HCT116 (cell line): ENCODE measurements around the gene SLC13A3.

ENCODE experiments used
- CTCF ChIP-seq, 3 experiments: fragments of 200-600 bp in 1 of 3; sonication (generic) in 1 of 3; IDR thresholded peaks in 2 of 3; conservative IDR thresholded peaks in 1 of 3; 2 replicates each; pipeline ENCODE4 v1.5.1; 2012 to 2017; ENCODE audit warnings: low read depth in 2 of 3, low read length in 2 of 3, antibody characterized with exemption in 1 of 3, borderline replicate concordance in 1 of 3, control low read depth in 1 of 3, mild to moderate bottlenecking in 1 of 3, mixed read lengths in 1 of 3, mixed run types in 1 of 3, moderate library complexity in 1 of 3; ENCODE audit not compliant: insufficient read depth in 1 of 3
- EZH2 ChIP-seq: fragments of 200-600 bp; sonication (generic); IDR thresholded peaks from 2 replicates; pipeline ENCODE4 v1.6.1; 2017; ENCODE audit warnings: antibody characterized with exemption, mixed run types
- POLR2A ChIP-seq: IDR thresholded peaks from 2 replicates; pipeline ENCODE4 v1.7.0; 2011; ENCODE audit warnings: borderline replicate concordance; ENCODE audit not compliant: insufficient read depth, insufficient read length; ENCODE audit errors: extremely low read depth
- REST ChIP-seq: IDR thresholded peaks from 2 replicates; pipeline ENCODE4 v1.6.1; 2012; ENCODE audit warnings: low read depth
- SP1 ChIP-seq: IDR thresholded peaks from 2 replicates; pipeline ENCODE4 v1.6.1; 2012; ENCODE audit warnings: low read depth
- TCF7L2 ChIP-seq: IDR thresholded peaks from 2 replicates; pipeline ENCODE4 v1.7.0; 2011; ENCODE audit warnings: borderline replicate concordance, inconsistent platforms; ENCODE audit not compliant: insufficient read depth, insufficient read length; ENCODE audit errors: extremely low read depth

GRCh38 chr20:46644160-46644559 is 7.1 kb downstream of the SLC13A3 start:
- no peak for TF ChIP-seq CTCF (IDR thresholded peaks at IDR 0.05 in 2 of 3, conservative IDR thresholded peaks at IDR 0.05 in 1 of 3; ENCODE audit: borderline replicate concordance in 1 of 3, insufficient read depth in 1 of 3, low read depth in 2 of 3, low read length in 2 of 3)
- TF ChIP-seq SP1 = no peak
- TF ChIP-seq POLR2A = no peak
- TF ChIP-seq EZH2 = no peak
- no peak for TF ChIP-seq TCF7L2
- TF ChIP-seq REST = no peak
